GM13976 (cell line): ENCODE results near the gene DEPDC1B.
"Not testable (repeated sequence)": the region's sequence is repeated elsewhere in the genome, so short reads cannot be mapped to it uniquely, and the experiment has no call there.

ENCODE experiments used
- DNase-seq: peaks from one replicate; pipeline ENCODE4 v3.0.0; 2012; ENCODE audit warnings: low spot score
- CTCF ChIP-seq: IDR thresholded peaks from 2 replicates; pipeline ENCODE4 v1.5.1; 2012; ENCODE audit warnings: borderline replicate concordance, mild to moderate bottlenecking; ENCODE audit not compliant: insufficient read depth; ENCODE audit errors: extremely low read depth, missing control alignments, control extremely low read depth
- in situ Hi-C: fragments of 300-500 bp; cut with MboI; formaldehyde crosslinking; loops from one replicate; pipeline ENCODE4 v1.12.0; 2022; ENCODE audit warnings: low sequenced_read_pairs, mixed read lengths, inconsistent platforms; ENCODE audit not compliant: unreplicated experiment

Gene DEPDC1B

GRCh38 chr5:60577116-60577515 is 122.8 kb downstream of the DEPDC1B start:
- TF ChIP-seq CTCF, result no peak
- no peak for DNase-seq
- in situ Hi-C loops, result no loop called here

- DNase-seq, result no peak
- in situ Hi-C loops, result no loop called here
- no peak for TF ChIP-seq CTCF
These were observed 123.5 kb downstream of the DEPDC1B start for GRCh38 chr5:60576425-60576824.

GRCh38 chr5:60568646-60569045 is 131.3 kb downstream of the DEPDC1B start:
- no peak for TF ChIP-seq CTCF
- in situ Hi-C loops, result no loop called here
- no peak for DNase-seq

GRCh38 chr5:60563696-60564324 is 136.2 kb downstream of the DEPDC1B start:
- no peak for DNase-seq
- in situ Hi-C loops, result no loop called here
- no peak for TF ChIP-seq CTCF

GRCh38 chr5:60553291-60553690 is 146.7 kb downstream of the DEPDC1B start:
- in situ Hi-C loops, DNase-seq: not testable (repeated sequence)

- no peak for TF ChIP-seq CTCF
- in situ Hi-C loops, result no loop called here
- no peak for DNase-seq
These were observed 148.1 kb downstream of the DEPDC1B start for GRCh38 chr5:60551829-60552228.

GRCh38 chr5:60551250-60551649 is 148.7 kb downstream of the DEPDC1B start:
- TF ChIP-seq CTCF, result no peak
- no peak for DNase-seq
- in situ Hi-C loops, result no loop called here
